ENCODE results near the gene GLTP.

The GLTP gene

GRCh38 chr12:109878749-109879148 is 1.6 kb downstream of the GLTP start:
- DNase-seq (ENCODE audit: low spot score): no peak
- in situ Hi-C loops (cut with MboI; ENCODE audit: low pct_unique_long_range_greater_than_20kb, low sequenced_read_pairs, unreplicated experiment): no loop called here
- no peak for TF ChIP-seq CTCF (IDR thresholded peaks at IDR 0.05; ENCODE audit: extremely low read depth, insufficient read depth, missing control alignments)

DNA sequence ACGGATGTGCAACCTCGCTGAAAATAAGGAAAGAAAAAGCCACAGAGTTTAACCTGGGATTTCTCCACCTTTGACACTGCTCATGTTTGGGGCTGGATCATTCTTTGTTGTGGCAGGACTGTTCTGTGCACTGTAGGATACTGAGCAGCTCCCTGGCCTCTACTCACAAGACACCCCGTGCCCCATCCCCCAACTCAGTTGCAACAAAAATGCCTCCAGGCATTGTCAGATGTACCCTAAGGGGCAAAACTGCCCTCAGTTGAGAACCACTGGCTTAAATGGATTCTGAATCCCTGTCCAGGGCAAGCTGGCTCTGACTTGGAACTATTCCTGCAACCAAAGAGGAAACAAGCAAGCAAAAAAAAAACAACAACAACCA is 2.1 kb downstream of the GLTP start:
- no peak for TF ChIP-seq CTCF (IDR thresholded peaks at IDR 0.05; ENCODE audit: extremely low read depth, insufficient read depth, missing control alignments)
- in situ Hi-C loops (cut with MboI; ENCODE audit: low pct_unique_long_range_greater_than_20kb, low sequenced_read_pairs, unreplicated experiment): no loop called here
- no peak for DNase-seq (ENCODE audit: low spot score)

- TF ChIP-seq CTCF (IDR thresholded peaks at IDR 0.05; ENCODE audit: extremely low read depth, insufficient read depth, missing control alignments): no peak
- in situ Hi-C loops (cut with MboI; ENCODE audit: low pct_unique_long_range_greater_than_20kb, low sequenced_read_pairs, unreplicated experiment): no loop called here
Measured at GRCh38 chr12:109877504-109878246, 2.7 kb downstream of the GLTP start.

DNA sequence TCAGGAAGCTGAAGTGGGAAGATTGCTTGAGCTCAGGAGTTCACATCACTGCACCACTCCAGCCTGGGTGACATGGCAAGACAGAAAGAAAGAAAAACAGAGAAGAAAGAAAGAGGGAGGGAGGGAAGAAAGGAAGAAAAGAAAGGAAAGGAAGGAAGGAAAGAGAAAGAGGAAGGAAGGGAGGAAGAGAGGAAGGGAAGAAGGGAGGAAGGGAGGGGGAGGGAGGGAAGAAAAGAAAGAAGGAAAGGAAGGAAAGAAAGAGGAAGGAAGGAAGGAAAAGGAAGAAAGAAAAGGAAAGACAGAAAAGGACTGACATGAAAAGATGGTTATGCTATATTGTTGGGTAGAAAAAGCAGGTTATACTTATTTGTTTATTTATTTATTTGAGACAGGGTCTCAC is 3.9 kb downstream of the GLTP start:
- no peak for TF ChIP-seq CTCF (IDR thresholded peaks at IDR 0.05; ENCODE audit: extremely low read depth, insufficient read depth, missing control alignments)
- DNase-seq (ENCODE audit: low spot score): no peak
- in situ Hi-C loops (cut with MboI; ENCODE audit: low pct_unique_long_range_greater_than_20kb, low sequenced_read_pairs, unreplicated experiment): no loop called here

More at GRCh38 chr12:109877504-109878246, 2.7 kb downstream of the GLTP start:
- DNase-seq (ENCODE audit: low spot score): no peak

DNA sequence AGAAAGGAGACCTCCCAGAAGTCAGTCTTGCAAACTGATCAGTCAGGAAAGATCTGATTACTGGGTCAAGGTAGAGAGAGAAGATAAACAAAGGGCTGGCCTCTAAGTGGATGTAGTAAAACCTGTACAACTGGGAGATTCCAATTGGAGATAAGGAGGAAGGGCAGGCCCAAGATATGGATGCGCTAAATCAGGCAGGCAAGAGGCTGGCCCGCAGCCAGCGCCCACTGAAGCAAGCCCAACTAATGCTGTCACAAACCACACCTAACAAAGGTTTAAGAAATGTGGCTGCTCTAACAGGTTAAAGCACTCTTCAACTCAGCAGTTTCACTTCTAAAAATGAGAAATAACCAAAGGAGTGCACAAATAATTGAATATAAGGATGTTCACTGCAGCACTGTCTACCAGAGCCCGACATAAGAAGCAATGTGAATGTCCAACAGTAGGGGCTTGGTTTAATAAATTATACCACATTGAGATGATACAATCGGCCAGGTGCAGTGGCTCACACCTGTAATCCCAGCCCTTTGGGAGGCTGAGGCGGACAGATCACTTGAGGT is 4.7 kb downstream of the GLTP start:
- DNase-seq (ENCODE audit: low spot score): peak; percentile 61
- no peak for TF ChIP-seq CTCF (IDR thresholded peaks at IDR 0.05; ENCODE audit: extremely low read depth, insufficient read depth, missing control alignments)
- in situ Hi-C loops (cut with MboI; ENCODE audit: low pct_unique_long_range_greater_than_20kb, low sequenced_read_pairs, unreplicated experiment): no loop called here

- no peak for DNase-seq (ENCODE audit: low spot score)
- TF ChIP-seq CTCF (IDR thresholded peaks at IDR 0.05; ENCODE audit: extremely low read depth, insufficient read depth, missing control alignments): no peak
- in situ Hi-C loops (cut with MboI; ENCODE audit: low pct_unique_long_range_greater_than_20kb, low sequenced_read_pairs, unreplicated experiment): no loop called here
Measured at GRCh38 chr12:109873653-109874052, 6.7 kb downstream of the GLTP start.

Data from GM13977 (cell line).